Gastroesophageal sphincter (tissue), 3 donors: ENCODE measurements around the gene BCDIN3D.

Experiments used
- EP300 ChIP-seq: sonication (generic); formaldehyde crosslinking; IDR thresholded peaks from one replicate; pipeline ENCODE4 v1.6.1; 2017; ENCODE audit warnings: antibody characterized with exemption, mild to moderate bottlenecking
- POLR2A ChIP-seq, 2 donors: fragments of 450-650 bp; IDR thresholded peaks; one replicate each; pipeline ENCODE4 v1.6.1; 2017; ENCODE audit warnings: antibody characterized with exemption in 2 of 2, mild to moderate bottlenecking in 2 of 2, moderate library complexity in 1 of 2
- POLR2AphosphoS5 ChIP-seq: sonication (generic); formaldehyde crosslinking; IDR thresholded peaks from one replicate; pipeline ENCODE4 v1.6.1; 2017; ENCODE audit warnings: antibody characterized with exemption
- TF ChIP-seq, protein P1 (sequence below), 4 experiments: fragments of 200-600 bp in 2 of 4; fragments of 450-650 bp in 2 of 4; sonication (generic) in 1 of 4; IDR thresholded peaks; one replicate each; pipeline ENCODE4 v1.5.1; 2017 to 2019; ENCODE audit warnings: antibody characterized with exemption in 4 of 4, mild to moderate bottlenecking in 2 of 4, moderate library complexity in 2 of 4

- TF ChIP-seq POLR2A (IDR thresholded peaks at IDR 0.05) (no peak), EP300 (no peak), POLR2AphosphoS5 (no peak)
- TF ChIP-seq, protein P1, sequence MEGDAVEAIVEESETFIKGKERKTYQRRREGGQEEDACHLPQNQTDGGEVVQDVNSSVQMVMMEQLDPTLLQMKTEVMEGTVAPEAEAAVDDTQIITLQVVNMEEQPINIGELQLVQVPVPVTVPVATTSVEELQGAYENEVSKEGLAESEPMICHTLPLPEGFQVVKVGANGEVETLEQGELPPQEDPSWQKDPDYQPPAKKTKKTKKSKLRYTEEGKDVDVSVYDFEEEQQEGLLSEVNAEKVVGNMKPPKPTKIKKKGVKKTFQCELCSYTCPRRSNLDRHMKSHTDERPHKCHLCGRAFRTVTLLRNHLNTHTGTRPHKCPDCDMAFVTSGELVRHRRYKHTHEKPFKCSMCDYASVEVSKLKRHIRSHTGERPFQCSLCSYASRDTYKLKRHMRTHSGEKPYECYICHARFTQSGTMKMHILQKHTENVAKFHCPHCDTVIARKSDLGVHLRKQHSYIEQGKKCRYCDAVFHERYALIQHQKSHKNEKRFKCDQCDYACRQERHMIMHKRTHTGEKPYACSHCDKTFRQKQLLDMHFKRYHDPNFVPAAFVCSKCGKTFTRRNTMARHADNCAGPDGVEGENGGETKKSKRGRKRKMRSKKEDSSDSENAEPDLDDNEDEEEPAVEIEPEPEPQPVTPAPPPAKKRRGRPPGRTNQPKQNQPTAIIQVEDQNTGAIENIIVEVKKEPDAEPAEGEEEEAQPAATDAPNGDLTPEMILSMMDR (IDR thresholded peaks at IDR 0.05) = no peak
These were observed 34.2 kb upstream of the BCDIN3D start for GRCh38 chr12:49877066-49877465.
